H1 (cell line): ENCODE results near the gene REXO5. TPM values are rescaled to one million over a fixed set of nuclear protein-coding genes. Genes with fewer than 3 reads are reported as not detected.

Experiments
- CTCF ChIA-PET: fragments of 300-600 bp; sonication (Branson Sonifier 250); formaldehyde crosslinking; loops from one replicate; lab custom pipeline; 2021; ENCODE audit not compliant: partially characterized antibody; lab: Charles Lee
- POLR2A ChIA-PET: fragments of 300-600 bp; sonication (Branson Sonifier 250); formaldehyde crosslinking; loops from one replicate; lab custom pipeline; 2021; ENCODE audit warnings: inconsistent platforms; ENCODE audit not compliant: partially characterized antibody; lab: Charles Lee
- DNase-seq, 2 experiments: peaks; one replicate each; pipeline versions ENCODE4 v3.0.0 to v3.0.0-alpha.2; 2010 to 2022; ENCODE audit warnings: low spot score in 2 of 2, low read depth in 1 of 2, mixed read lengths in 1 of 2
- FAIRE-seq: peaks from 2 replicates; lab custom pipeline; 2011; peaks lifted over from hg19 to GRCh38; lab: Jason Lieb, UNC
- H2AFZ ChIP-seq: 2 replicates; pipeline ENCODE4 v1.8.1; 2012; ENCODE audit warnings: low read length, inconsistent platforms
- H2AK5ac ChIP-seq: 2 replicates; pipeline ENCODE4 v1.6.1; 2013; ENCODE audit warnings: low read depth, low read length
- H2BK120ac ChIP-seq: replicated peaks from 2 replicates; pipeline ENCODE3; 2013; ENCODE audit warnings: low read depth, low read length, inconsistent platforms
- H2BK12ac ChIP-seq: 2 replicates; pipeline ENCODE4 v1.6.1; 2013; ENCODE audit warnings: low read depth, low read length
- H2BK15ac ChIP-seq: 2 replicates; pipeline ENCODE4 v1.6.1; 2013; ENCODE audit warnings: low read length
- H2BK20ac ChIP-seq: 2 replicates; pipeline ENCODE4 v1.6.1; 2013; ENCODE audit warnings: low read length
- H2BK5ac ChIP-seq: 2 replicates; pipeline ENCODE4 v1.6.1; 2013; ENCODE audit warnings: low read depth, low read length
- H3K14ac ChIP-seq: 2 replicates; pipeline ENCODE4 v1.6.1; 2013; ENCODE audit warnings: inconsistent platforms; ENCODE audit not compliant: insufficient read length
- H3K18ac ChIP-seq: 2 replicates; pipeline ENCODE4 v1.6.1; 2013; ENCODE audit warnings: low read length; ENCODE audit errors: extremely low read depth
- H3K23ac ChIP-seq: 2 replicates; pipeline ENCODE4 v1.6.1; 2013; ENCODE audit warnings: inconsistent platforms; ENCODE audit not compliant: insufficient read length
- H3K23me2 ChIP-seq: 2 replicates; pipeline ENCODE4 v1.6.1; 2013; ENCODE audit warnings: low read depth, low read length
- H3K27ac ChIP-seq: 2 replicates; pipeline ENCODE4 v1.6.1; 2011; ENCODE audit warnings: low read depth, low read length, inconsistent platforms
- H3K27me3 ChIP-seq, 4 experiments: replicated peaks in 1 of 4; 1 replicate in 1 of 4; 2 replicates in 3 of 4; pipeline versions ENCODE4 v1.6.1 to v1.8.1; 2011 to 2013; ENCODE audit warnings: low read length in 3 of 4, mild to moderate bottlenecking in 3 of 4, inconsistent platforms in 2 of 4, mixed read lengths in 2 of 4, moderate library complexity in 1 of 4; ENCODE audit not compliant: control insufficient read depth in 3 of 4, insufficient read depth in 3 of 4; ENCODE audit errors: extremely low read depth in 1 of 4
- H3K36me3 ChIP-seq, 4 experiments: 2 replicates each; pipeline versions ENCODE4 v1.6.1 to v1.8.1; 2011 to 2013; ENCODE audit warnings: mild to moderate bottlenecking in 4 of 4, low read length in 3 of 4, moderate library complexity in 2 of 4, control low read depth in 1 of 4, inconsistent platforms in 1 of 4; ENCODE audit not compliant: insufficient read depth in 4 of 4, control insufficient read depth in 2 of 4
- H3K4ac ChIP-seq: replicated peaks from 2 replicates; pipeline ENCODE3; 2013; ENCODE audit warnings: low read length, low read depth, mixed read lengths, inconsistent platforms; ENCODE audit not compliant: insufficient read length
- H3K4me1 ChIP-seq, 4 experiments: replicated peaks in 1 of 4; 1 replicate in 1 of 4; 2 replicates in 3 of 4; pipeline versions ENCODE4 v1.6.1 to v1.8.1; 2011 to 2013; ENCODE audit warnings: low read length in 3 of 4, inconsistent platforms in 2 of 4, mixed read lengths in 1 of 4; ENCODE audit not compliant: insufficient read depth in 4 of 4, control insufficient read depth in 3 of 4
- H3K4me2 ChIP-seq, 2 experiments: 2 replicates each; pipeline versions ENCODE4 v1.6.1 to v1.8.1; 2011 to 2013; ENCODE audit warnings: low read depth in 2 of 2, low read length in 2 of 2, control low read depth in 1 of 2, inconsistent platforms in 1 of 2, mild to moderate bottlenecking in 1 of 2; ENCODE audit not compliant: insufficient read depth in 1 of 2
- H3K4me3 ChIP-seq, 4 experiments: fragments of 200-600, 300-600 bp in 1 of 4; sonication (generic), shearing (Covaris generic), sonication (Bioruptor Twin) in 1 of 4; 2 replicates each; pipeline versions ENCODE4 v1.5.1 to v1.8.1; 2011 to 2016; ENCODE audit warnings: low read length in 4 of 4, low read depth in 3 of 4, control low read depth in 2 of 4, inconsistent platforms in 2 of 4, mild to moderate bottlenecking in 2 of 4, mixed read lengths in 1 of 4, moderate library complexity in 1 of 4; ENCODE audit not compliant: insufficient read depth in 2 of 4; ENCODE audit errors: extremely low read depth in 1 of 4
- H3K56ac ChIP-seq: replicated peaks from 2 replicates; pipeline ENCODE3; 2013; ENCODE audit warnings: low read depth, mild to moderate bottlenecking, mixed read lengths, low read length, inconsistent platforms; ENCODE audit not compliant: insufficient read length
- H3K79me1 ChIP-seq: 2 replicates; pipeline ENCODE4 v1.6.1; 2013; ENCODE audit warnings: low read depth, low read length, control low read depth
- H3K79me2 ChIP-seq, 2 experiments: 2 replicates each; pipeline versions ENCODE4 v1.6.1 to v1.8.1; 2012 to 2013; ENCODE audit warnings: low read length in 2 of 2, mild to moderate bottlenecking in 2 of 2, inconsistent platforms in 1 of 2; ENCODE audit not compliant: insufficient read depth in 2 of 2, control insufficient read depth in 1 of 2
- H3K9ac ChIP-seq, 4 experiments: replicated peaks in 1 of 4; 1 replicate in 1 of 4; 2 replicates in 3 of 4; pipeline versions ENCODE4 v1.6.1 to v1.8.1; 2011 to 2013; ENCODE audit warnings: low read depth in 3 of 4, low read length in 3 of 4, control low read depth in 2 of 4, mild to moderate bottlenecking in 2 of 4, moderate library complexity in 2 of 4, inconsistent platforms in 1 of 4; ENCODE audit errors: extremely low read depth in 1 of 4
- H3K9me3 ChIP-seq, 2 experiments: 2 replicates each; pipeline versions ENCODE4 v1.6.1 to v1.8.1; 2012 to 2013; ENCODE audit warnings: mild to moderate bottlenecking in 2 of 2, moderate library complexity in 2 of 2, control low read depth in 1 of 2, inconsistent platforms in 1 of 2, low read depth in 1 of 2, low read length in 1 of 2, mixed read lengths in 1 of 2; ENCODE audit not compliant: insufficient read depth in 2 of 2
- H4K20me1 ChIP-seq, 2 experiments: replicated peaks in 1 of 2; 2 replicates each; pipeline versions ENCODE3 to v1.8.1; 2011 to 2013; ENCODE audit warnings: inconsistent platforms in 2 of 2, low read length in 2 of 2, mild to moderate bottlenecking in 1 of 2; ENCODE audit not compliant: insufficient read depth in 2 of 2, control insufficient read depth in 1 of 2
- H4K5ac ChIP-seq: 2 replicates; pipeline ENCODE4 v1.6.1; 2013; ENCODE audit warnings: low read length, low read depth, mixed read lengths, inconsistent platforms; ENCODE audit not compliant: insufficient read length
- H4K8ac ChIP-seq: 2 replicates; pipeline ENCODE4 v1.8.0; 2013; ENCODE audit warnings: mild to moderate bottlenecking, moderate library complexity, low read length, inconsistent platforms; ENCODE audit not compliant: insufficient read depth; ENCODE audit errors: extremely low read depth
- H4K91ac ChIP-seq: replicated peaks from 2 replicates; pipeline ENCODE3; 2013; ENCODE audit warnings: low read length, mixed read lengths, inconsistent platforms; ENCODE audit not compliant: insufficient read length
- HDAC2 ChIP-seq, 2 experiments: fragments of 300-600 bp in 1 of 2; sonication (generic) in 1 of 2; IDR thresholded peaks; 2 replicates each; pipeline ENCODE4 v1.6.1; 2011 to 2012; ENCODE audit warnings: low read depth in 2 of 2, low read length in 2 of 2, mild to moderate bottlenecking in 2 of 2, moderate library complexity in 2 of 2, borderline replicate concordance in 1 of 2, inconsistent platforms in 1 of 2
- SP4 ChIP-seq: IDR thresholded peaks from 2 replicates; pipeline ENCODE4 v1.6.1; 2012; ENCODE audit warnings: low read length, inconsistent platforms
- WGBS, 2 experiments: shearing (Covaris generic) in 1 of 2; methylation state at CpG; one replicate each; pipeline versions ENCODE4 v1.1.6 to v1.1.7; 2013 to 2015; ENCODE audit warnings: low lambda C conversion rate in 2 of 2, mixed read lengths in 2 of 2, inconsistent platforms in 1 of 2, low coverage in 1 of 2, missing lambda C conversion rate in 1 of 2; ENCODE audit not compliant: insufficient replicate concordance in 2 of 2, insufficient coverage in 1 of 2, insufficient read length in 1 of 2; ENCODE audit errors: extremely low coverage in 1 of 2, missing lambda C conversion rate in 1 of 2; 5-methylcytosine and 5-hydroxymethylcytosine counted together
- polyA plus RNA-seq, 7 experiments: library from polyadenylated mRNA; depleted of rRNA in 3 of 7; stranded (reverse) in 5 of 7; unstranded in 2 of 7; fragments of >200 nt in 5 of 7; fragments of 200-250 nt in 2 of 7; gene quantifications; 1 replicate in 5 of 7; 2 replicates in 1 of 7; 4 replicates in 1 of 7; pipeline versions ENCODE4 v1.2.1 to v1.2.3, GENCODE V29; 2011 to 2013; ENCODE audit warnings: missing spikeins in 2 of 7, mixed read lengths in 2 of 7
- total RNA-seq: library from RNA; stranded (reverse); fragmentation: NEBNext Ultra II Directional; extraction: Animal tissue kit (Norgen Biotek cat#: 25700); gene quantifications from 2 replicates; pipeline ENCODE4 v1.2.1, GENCODE V29; 2021

The REXO5 gene
- total and polyA plus RNA-seq, 2 of the 8 experiments (the other 6 are each of a cell fraction or from before 2014, with no cell fraction given) = 2.4 to 8.9 TPM

DNA sequence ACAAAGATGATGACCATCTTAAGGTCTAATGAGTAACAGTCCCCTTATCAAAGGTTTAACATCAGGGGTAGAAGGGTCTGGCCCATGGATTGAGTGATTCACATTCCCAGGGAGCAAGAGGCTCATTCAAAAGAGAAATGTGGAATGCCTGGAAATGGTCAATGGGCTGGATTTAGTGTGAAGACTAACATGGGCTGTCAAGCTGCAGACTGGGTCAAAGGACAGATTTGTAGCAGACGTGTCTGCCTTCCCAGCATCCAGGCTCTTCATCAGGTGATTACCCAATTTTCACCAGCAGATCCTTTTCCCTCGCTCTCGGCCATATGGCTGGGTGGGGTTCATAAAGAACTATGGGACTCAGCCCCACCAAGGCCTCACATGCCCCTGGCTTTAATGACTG is 67.0 kb downstream of the REXO5 start:
- Histone ChIP-seq H3K4ac (no peak overlapping the region), H4K5ac (no peak overlapping the region), H3K4me3 (no peak overlapping the region), H3K56ac (no peak overlapping the region), H3K18ac (no peak overlapping the region), H2BK12ac (no peak overlapping the region), H3K27ac (no peak overlapping the region), H3K4me1 (peaks cover 0 to 1% (median 0%) of the 10 kb centered on the region in 4 experiments; a peak in 1 of 7 replicates), H4K8ac (no peak overlapping the region), H2BK20ac (no peak overlapping the region), H3K23me2 (no peaks in the 10 kb centered on the region), H3K14ac (no peak overlapping the region), H3K79me2 (peaks cover 9 to 81% of the 10 kb centered on the region in 2 experiments; a peak in 3 of 4 replicates), H4K20me1 (peaks cover 0 to 4% of the 10 kb centered on the region in 2 experiments), H3K9me3 (no peaks in the 10 kb centered on the region), H2BK5ac (no peak overlapping the region), H3K4me2 (no peak overlapping the region), H3K79me1 (peaks cover 5% of the 10 kb centered on the region; the same call in 1 of the 2 replicates), H2BK15ac (no peak overlapping the region), H3K9ac (no peak overlapping the region), H3K27me3 (no peaks in the 10 kb centered on the region), H2AFZ (no peak overlapping the region), H2AK5ac (no peak overlapping the region), H3K23ac (no peak overlapping the region), H3K36me3 (no peaks in the 10 kb centered on the region), H2BK120ac (no peak overlapping the region), H4K91ac (no peak overlapping the region)
- TF ChIP-seq HDAC2 (IDR thresholded peaks at IDR 0.05; ENCODE audit: borderline replicate concordance in 1 of 2, low read depth in 2 of 2, low read length in 2 of 2) = no peak
- no peak for TF ChIP-seq SP4
- CTCF ChIA-PET = interaction anchor here (0.9 to 4.2 kb wide), 5 partner anchors 18 to 404 kb away, joined by 3 to 23 read pairs (median 3); no protein-coding TSS in a partner anchor
- FAIRE-seq (no peak), DNase-seq (no peak)
- POLR2A ChIA-PET = interaction anchor here (1.4 to 1.7 kb wide), 2 partner anchors 10 to 27 kb away, joined by 3 read pairs; partner anchors contain the start of genes DCUN1D3 and LYRM1
- 94% methylated on average over 3 of the region's 3 CpGs; no CpG with 5 or more reads in 1 of the 2 experiments for WGBS, 2 experiments
